GM23248 (cell line): Measurements from ENCODE around the gene RNLS.

Experiments used
- EZH2 ChIP-seq: fragments of 200-600 bp; sonication (generic); IDR thresholded peaks from 2 replicates; pipeline ENCODE4 v1.6.1; 2018; ENCODE audit warnings: antibody characterized with exemption, mild to moderate bottlenecking; ENCODE audit not compliant: insufficient read depth, poor library complexity, severe bottlenecking
- EZH2phosphoT487 ChIP-seq: fragments of 200-600 bp; sonication (generic); IDR thresholded peaks from 2 replicates; pipeline ENCODE4 v1.6.1; 2018; ENCODE audit warnings: antibody characterized with exemption, moderate library complexity, mild to moderate bottlenecking, low read depth; ENCODE audit not compliant: insufficient read depth

DNA sequence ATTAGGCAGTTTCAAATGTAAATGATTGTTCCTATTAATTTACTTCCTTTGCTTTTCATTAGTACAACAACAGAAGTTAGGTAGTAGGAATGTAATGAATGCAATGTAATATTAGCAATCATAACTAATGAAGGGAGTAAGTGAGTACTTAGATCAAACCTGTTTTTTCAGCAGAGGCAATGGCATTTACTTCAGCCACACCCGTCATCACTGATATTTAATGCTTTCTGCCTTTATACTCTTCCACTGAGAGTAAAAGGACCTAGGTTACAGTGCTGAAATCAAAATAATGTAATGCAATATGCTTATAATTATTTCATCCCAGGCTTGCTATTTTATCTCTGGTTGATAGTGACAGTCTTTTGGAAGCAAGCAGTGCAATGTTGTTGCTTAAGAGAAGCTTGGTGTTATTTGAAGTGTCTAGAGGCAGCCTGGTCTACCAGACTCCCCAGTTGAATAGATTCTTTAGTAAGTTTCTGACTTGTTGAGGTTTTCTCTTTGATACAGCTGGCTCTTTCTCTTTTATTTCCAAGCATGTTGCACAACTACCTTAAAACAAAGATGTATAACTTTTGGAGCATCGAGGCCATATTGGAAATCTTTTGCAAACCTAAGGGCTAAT lies 149.4 kb downstream of the RNLS start:
- TF ChIP-seq EZH2 (no peak), EZH2phosphoT487 (no peak)
